HG03565 (cell line): ENCODE results near the gene MYOM3.
"Not testable (repeated sequence)": the region's sequence is repeated elsewhere in the genome, so short reads cannot be mapped to it uniquely, and the experiment has no call there.

Source experiments
- ATAC-seq: cut with Tn5 transposase; IDR thresholded peaks from one replicate; pipeline ENCODE4 v1.9.1; 2021; ENCODE audit warnings: mild to moderate bottlenecking, moderate library complexity; ENCODE audit not compliant: unreplicated experiment

The MYOM3 gene

DNA sequence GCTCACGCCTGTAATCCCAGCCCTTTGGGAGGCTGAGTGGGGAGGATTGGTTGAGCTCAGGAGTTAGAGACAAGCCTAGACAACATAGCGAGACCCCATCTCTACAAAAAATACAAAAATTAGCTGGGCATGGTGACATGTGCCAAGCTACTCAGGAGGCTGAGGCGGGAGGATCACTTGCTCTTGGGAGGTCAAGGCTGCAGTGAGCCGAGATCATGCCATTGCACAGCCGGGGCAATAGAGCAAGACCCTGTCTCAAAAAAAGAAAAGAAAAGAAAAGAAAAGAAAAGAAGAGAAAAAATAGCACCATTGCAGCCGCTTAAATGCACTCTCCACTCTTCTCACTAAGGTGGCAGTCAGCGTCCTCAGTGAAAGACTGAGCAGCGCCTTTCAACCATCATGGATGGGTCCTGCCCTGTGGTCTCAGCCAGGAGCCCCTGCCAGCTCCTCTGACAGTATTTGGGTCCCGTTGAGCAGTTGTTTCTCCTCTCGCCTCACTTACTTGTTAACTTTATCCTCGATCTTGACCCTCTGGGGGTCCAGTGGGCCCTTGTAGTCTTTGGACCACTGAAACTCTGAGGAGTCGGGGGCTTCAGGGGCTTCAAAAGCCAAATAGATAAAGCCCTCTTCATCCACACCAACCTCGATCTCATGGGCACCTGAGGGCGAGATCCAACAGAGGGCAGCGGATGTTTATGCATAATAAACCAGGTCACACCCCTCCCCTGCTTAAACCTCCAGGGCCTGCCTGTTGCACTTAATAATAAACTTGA is 36.9 kb downstream of the MYOM3 start:
- ATAC-seq = no peak

DNA sequence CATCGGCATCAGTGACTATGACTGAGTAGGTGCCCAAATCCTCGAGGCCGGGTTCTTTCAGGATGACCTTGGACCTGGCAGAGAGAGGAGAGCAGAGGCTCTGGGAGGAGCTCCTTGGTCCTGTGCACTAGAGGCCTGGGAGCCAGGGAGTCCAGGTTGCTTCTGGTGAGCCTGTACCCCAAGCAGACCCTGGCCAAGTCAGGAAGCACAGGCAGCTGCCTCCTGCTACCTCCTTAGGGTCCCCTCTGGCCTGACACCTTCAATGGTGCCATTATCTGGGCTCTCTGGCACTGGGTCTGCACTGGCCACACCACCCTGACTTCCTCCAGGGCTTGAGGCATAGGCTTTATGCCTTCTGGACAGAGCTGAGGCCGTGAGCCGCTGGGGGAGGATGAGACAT is 37.7 kb downstream of the MYOM3 start:
- no peak for ATAC-seq

DNA sequence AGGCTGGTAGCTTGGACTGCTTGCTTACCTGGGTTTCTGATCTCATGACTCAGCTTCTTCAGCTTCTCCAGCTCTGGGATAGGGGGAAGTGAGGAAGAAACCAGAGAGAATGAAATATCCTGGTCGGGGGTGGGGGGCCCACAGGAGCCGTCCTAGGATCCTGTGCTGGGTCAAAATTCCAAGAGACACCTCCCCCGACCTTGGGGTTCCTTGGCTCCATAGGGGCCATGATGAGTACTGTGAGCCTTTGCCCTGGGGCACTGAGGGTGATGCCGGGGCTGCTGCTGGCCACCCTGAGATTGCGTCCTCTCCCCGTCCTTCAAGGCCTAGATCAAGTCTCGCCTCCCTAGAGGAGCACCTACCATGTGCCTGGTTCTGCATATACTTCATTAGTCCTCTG is 40.0 kb downstream of the MYOM3 start:
- ATAC-seq = no peak

DNA sequence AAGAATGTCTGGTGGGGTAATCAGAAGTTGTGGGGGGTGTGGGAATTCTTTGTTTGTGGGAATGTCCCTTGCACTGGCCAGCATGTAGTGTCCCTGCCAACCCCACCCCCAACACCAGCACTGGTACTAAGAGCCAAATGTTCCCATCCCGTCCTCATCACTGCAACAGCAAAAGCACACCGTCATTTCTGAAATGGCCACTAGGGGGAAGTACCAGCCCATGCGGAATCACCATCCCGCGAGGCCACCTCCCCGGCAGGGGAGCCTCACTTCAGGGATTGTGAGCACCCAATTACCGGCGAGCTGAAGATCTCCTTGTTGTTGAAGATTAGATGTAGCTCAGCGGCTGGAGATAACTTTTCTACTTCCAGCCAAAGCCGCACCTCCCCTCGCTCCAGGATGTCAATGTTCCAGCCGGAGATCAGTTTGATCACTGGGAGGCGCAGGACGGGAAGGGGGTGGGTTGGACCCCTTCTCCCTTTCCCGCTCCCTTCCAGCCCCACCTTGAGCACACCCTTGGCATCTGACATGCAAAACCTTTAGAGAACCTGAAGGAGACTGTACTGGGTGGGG is 41.0 kb downstream of the MYOM3 start:
- no peak for ATAC-seq

DNA sequence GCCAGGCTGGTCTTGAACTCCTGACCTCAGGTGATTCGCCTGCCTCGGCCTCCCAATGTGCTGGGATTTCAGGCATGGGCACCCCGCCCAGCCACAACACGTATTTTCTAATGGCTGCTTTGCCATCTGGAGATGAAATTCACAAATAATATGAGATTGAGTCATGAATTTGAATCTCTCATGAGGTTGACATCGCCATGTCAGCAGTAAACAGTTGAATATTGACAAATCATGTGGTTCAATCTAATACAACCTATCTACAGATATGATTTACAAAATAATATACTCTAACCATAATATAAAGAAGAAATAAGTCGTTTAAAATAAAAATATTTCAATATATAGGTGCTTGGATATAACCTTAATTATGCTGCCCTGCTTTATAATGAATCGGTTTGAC is 42.1 kb downstream of the MYOM3 start:
- ATAC-seq = no peak

GRCh38 chr1:24067978-24068377 is 44.0 kb downstream of the MYOM3 start:
- ATAC-seq = no peak

DNA sequence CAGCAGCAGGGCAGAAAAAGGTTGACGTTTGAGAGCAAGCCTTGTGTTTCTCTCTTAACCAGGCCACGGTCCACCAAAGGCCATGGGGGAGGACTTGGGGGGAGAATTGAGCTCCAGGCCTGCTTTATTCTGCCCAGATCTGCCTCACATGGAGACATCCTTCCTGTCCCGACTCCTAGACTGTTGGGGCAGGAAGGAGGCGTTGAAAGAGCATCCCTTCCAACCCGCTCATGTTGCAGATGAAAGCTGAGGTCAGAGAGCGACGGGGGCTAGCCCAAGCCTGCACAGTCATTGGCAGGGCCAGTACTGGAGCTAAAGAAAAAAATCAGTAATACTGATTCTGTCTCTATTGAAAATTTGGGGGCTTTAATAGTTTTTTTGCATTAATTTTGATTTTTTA is 46.6 kb downstream of the MYOM3 start:
- ATAC-seq = no peak

- ATAC-seq = no peak
Observed at GRCh38 chr1:24062221-24062620, 49.7 kb downstream of the MYOM3 start.

DNA sequence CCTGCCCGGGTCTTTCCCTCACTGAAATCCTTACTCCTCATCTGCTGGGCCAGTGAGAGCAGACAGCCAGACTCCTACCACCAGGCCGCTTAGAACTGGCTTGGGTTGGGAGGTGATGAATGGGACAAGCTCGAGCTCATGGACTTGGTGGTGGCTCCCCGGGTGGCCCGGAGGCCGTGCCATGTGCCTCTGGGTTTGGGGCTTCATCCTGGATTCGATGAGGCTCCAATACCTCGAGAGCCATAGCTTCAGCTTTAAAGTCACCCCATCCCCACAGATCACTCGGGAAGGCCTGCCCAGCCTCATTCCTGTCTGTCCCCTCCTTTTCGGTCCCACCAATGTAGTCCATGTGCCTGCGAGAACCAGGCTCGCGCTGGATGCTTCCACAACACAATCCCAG is 51.5 kb downstream of the MYOM3 start:
- no peak for ATAC-seq

GRCh38 chr1:24058671-24059455 is 53.1 kb downstream of the MYOM3 start:
- ATAC-seq = no peak

GRCh38 chr1:24057171-24057570 is 54.8 kb downstream of the MYOM3 start:
- ATAC-seq = no peak

- ATAC-seq = no peak
Observed at GRCh38 chr1:24055681-24056080, 56.3 kb downstream of the MYOM3 start.

GRCh38 chr1:24052220-24052619 is 59.7 kb downstream of the MYOM3 start:
- no peak for ATAC-seq

GRCh38 chr1:24051206-24051945 is 60.6 kb downstream of the MYOM3 start:
- ATAC-seq = no peak

- ATAC-seq = no peak
Observed at GRCh38 chr1:24049733-24050132, 62.2 kb downstream of the MYOM3 start.

DNA sequence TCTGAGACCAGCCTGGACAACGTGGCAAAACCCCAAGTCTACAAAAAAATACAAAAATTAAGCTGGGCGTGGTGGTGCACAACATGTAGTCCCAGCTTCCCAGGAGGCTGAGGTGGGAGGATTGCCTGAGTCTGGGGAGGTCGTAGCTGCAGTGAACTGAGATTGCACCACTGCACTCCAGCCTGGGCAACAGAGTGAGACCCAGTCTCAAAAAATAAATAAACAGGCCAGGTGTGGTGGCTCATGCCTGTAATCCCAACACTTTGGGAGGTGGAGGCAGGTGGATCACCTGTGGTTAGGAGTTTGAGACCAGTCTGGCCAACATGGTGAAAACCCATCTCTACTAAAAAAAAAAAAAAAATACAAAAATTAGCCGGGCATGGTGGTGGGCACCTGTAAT is 63.0 kb downstream of the MYOM3 start:
- not testable (repeated sequence) for ATAC-seq

- ATAC-seq = no peak
Observed at GRCh38 chr1:24048205-24048869, 63.6 kb downstream of the MYOM3 start.

DNA sequence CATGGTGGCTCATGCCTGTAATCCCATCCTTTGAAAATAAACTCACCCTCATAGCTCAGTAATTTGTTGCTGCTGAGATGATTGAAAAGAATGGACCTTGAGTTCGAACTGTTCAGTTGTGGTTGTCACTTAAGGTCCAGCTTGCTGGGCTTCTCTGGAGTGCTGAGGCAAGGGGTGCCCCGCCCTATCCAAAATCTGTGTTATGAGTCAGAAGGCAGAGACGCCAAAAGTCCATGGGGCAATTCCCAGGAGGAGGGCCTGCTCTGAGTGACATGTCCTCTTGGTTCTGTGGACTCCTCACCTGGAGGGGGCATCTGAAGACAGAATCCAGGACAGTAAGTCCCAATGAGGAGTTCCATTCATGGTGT is 64.8 kb downstream of the MYOM3 start:
- ATAC-seq = no peak

GRCh38 chr1:24045771-24046170 is 66.2 kb downstream of the MYOM3 start:
- ATAC-seq = no peak

DNA sequence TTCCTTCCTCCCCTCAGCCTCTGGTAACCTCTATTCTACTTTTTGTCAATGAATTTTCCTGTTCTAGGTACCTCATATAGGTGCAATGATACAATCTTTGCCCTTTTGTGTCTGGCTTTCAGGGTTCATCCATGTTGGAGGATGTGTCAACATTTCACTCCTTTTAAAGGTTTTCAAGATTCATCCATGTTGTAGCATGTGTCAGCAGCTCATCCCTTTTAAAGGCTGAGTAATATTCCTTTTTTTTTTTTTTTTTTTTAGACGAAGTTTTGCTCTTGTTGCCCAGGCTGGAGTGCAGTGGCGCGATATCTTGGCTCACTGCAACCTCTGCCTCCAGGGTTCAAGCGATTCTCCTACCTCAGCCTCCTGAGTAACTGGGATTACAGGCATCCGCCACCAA is 67.3 kb downstream of the MYOM3 start:
- not testable (repeated sequence) for ATAC-seq
